GM21786 (cell line): ENCODE results near the gene USP47.

Source experiments
- ATAC-seq: cut with Tn5 transposase; IDR thresholded peaks from one replicate; pipeline ENCODE4 v1.9.1; 2021; ENCODE audit not compliant: unreplicated experiment

USP47 gene

GRCh38 chr11:11979488-11980117 is 137.8 kb downstream of the USP47 start:
- no peak for ATAC-seq

- no peak for ATAC-seq
Measured at GRCh38 chr11:11980200-11980599, 138.4 kb downstream of the USP47 start.

DNA sequence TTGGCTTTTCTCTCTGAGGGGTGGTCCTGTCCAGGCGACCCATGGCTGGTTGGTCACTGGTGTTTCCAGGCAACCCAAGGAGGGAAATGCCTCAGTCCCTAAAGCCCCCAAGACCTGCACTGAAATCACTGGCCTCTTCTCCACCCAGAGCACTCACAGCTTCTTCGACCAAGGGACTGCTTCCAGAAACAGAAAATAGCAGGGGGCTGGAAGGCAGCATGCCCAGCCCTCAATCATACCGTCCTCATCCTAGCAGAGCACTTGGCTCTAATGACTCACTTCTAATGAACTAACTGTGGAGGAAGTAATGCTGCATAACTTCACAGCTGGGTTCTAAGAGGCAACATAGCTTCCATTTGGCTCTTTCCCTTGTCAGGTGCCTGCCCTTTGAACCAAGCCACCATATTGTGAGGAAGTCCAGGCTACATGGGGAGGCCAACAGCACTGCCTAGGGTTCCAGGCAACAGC is 139.1 kb downstream of the USP47 start:
- no peak for ATAC-seq

DNA sequence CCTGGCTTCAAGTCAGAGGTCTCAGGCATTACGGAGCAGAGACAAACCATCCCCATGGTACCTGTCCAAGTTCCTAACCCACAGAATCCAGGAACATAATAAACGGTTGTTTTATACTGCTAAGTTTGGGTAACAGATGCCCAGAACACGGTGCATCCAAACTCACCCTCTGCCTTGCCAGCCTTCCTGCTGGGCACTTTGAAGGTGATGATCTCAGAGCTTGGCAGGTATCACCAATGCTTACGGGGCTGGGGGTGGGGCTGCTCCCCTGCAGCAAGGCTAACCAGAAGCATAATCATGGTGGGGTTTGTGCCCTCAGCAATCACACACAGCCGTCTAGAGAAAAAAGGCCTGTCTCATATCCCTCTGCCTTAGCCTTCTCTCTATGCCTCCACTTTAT is 139.6 kb downstream of the USP47 start:
- no peak for ATAC-seq

- no peak for ATAC-seq
Measured at GRCh38 chr11:11981840-11982239, 140.1 kb downstream of the USP47 start.

GRCh38 chr11:11982461-11982860 is 140.7 kb downstream of the USP47 start:
- ATAC-seq = no peak

GRCh38 chr11:11982975-11983374 is 141.2 kb downstream of the USP47 start:
- ATAC-seq = no peak

DNA sequence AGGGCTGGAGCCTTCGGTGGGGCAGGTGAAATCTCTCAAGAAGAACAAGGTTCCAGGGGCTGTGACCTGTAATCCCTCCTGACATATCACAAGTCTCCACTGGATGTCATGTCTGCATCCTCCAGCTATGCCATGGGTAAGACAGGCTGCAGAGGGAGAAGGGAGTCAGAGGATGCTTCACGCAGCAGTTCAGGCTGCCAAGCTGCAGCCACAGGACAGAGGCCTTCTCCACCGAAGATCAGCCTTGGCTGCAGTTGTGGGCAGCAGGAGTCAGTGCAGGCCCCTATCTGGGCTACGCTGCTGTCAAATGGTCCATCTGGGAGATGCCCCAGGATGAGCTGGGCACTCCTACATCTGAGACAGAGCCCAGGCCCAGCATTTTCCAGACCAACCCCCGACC is 141.7 kb downstream of the USP47 start:
- ATAC-seq = no peak

DNA sequence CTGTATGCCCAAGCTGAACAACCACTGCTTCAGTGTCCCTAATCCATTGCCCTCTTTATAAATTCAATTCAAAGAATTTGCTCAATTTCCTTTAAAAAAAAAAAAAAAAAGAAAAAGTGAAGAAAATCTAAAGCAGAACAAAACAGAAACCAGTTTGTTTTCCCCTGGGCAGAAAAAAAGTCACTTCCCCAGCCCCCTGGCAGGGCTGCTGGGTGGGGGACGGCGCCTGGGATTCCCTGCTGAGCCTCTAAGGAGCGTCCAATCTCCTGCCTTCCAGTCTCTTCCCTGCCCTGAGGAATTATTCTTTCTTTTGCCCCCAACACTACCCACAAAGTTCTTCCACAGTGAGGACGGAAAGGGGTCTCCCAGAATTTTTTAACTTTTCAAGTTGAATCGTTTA is 142.8 kb downstream of the USP47 start:
- no peak for ATAC-seq

DNA sequence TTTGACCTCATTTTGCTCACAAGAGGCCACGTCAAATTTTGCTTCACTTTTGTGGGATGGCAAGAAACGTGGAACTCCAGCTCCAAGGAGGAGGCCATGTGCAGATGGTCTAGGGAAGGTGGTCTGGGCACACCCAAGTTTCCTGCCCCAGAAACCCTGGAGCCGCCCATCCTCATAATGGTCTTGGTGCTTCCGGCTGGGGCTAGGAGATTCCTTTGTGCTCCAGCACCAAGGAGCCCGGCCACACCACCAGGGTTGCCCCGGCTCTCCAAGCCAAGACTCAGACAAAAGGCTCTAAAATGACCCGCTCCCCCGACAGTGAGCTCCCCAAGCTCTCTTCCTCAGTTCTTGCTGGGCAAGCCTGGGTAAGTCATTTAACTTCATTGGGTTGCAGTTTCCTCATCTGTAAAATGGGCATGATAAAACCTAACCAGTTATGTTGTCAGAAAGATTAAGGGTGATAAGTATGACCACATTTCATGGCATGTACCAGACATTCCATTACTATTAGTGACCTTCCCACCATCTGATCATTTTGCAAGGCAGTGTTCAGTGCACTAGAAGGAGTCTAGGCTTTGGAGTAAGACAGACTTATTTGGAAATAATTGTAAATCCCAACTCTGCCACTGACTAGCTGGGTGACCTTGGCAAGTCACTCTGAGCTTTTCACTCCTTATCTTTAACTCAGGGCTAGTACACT is 143.4 kb downstream of the USP47 start:
- ATAC-seq = no peak

GRCh38 chr11:11985954-11986949 is 144.5 kb downstream of the USP47 start:
- ATAC-seq = no peak

DNA sequence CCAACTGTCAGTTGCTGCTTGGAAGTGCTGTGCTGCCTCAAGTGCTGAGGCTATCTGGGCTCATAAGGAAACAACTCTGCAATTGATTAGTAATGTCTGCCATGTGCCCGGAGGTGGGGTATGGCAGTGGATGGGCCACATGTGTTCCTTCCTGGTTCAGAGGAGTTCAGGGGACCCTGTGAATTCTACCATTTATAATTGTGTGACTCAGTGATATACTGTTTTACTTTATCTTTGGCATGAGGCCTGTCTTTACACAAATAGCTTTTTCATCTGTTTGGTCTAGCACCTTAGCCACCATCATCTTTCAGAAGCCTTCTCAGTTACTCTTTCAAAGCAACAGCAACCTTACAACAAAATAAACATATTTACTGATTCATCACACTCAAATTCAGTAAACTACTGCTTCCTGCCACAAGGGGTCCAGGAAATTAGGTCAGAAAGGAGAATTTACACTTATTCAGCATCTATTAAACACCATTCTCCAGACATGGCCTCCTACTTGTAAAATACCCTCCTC is 145.8 kb downstream of the USP47 start:
- no peak for ATAC-seq

DNA sequence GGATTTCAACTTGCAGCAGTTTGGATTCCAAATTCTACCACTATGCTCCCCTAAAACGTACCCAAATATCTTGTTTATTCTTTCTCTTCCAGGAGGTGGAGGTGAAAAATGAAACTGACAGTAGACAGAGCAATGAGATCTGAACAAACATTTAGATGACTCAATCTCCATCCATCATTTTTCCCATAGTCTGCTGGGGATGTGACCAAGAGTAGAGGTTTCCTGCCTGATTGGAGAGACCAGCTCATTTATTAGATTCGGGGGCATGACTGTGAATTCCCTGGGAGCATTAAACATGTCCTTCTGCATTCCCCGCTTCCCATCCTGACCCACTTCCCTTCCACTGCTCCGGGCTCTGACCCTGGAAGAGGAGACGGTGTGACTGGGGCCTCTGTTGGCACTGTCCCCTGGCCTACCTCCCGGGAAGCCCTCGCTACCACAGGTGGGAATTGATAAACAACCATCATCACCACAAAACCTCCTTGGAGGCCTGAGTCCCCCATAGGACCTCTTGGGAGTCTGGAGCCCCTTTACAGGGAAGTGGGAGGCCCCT is 146.4 kb downstream of the USP47 start:
- ATAC-seq = no peak

GRCh38 chr11:11988681-11989261 is 147.0 kb downstream of the USP47 start:
- ATAC-seq = no peak

DNA sequence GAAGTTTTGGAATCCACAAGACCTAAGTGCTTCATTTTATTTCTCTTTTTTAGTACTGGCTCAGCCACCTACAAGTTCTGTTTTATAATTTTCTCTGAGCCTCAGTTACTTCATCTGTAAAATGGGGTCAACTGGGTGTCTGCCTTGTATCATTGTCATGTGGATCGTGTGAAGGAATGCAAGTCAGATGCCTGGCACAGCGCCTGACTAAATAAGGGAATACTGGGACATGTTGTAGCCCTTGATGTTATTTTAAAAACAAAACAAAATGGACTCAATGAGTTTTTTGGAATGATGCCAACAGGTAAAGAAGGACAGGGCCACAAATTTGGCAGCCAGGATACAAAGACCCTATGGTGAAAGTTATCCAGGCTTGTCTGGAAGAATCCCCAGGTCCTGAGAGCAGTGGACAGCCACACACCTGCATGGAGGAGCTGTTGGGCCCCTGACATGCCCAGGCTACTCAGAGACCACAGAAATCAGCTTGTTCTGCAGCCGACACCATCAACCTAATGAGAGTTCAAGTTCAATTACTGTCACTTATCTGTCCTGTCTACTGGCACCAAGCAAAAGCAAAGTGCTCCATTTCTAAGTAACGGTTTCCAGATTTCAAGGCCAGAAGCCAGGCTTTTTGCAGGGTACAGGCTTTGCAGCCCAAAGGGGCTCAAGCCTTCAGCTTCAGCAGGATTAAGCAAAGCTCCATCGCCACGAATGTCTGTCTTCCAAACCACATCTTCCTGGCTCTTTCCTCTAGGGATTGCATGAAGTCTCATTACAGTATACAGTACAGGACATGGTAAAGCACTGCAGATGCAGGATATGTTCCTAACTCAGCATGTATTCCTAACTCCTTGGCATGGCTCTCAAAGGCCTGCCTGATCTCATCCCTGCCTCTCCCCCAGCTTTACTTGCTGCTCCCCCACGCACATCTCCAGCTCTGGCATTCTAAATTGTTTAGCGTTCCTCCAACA is 148.3 kb downstream of the USP47 start:
- no peak for ATAC-seq

- no peak for ATAC-seq
Measured at GRCh38 chr11:11992257-11993212, 150.8 kb downstream of the USP47 start.

- ATAC-seq = no peak
Measured at GRCh38 chr11:11993839-11994238, 152.1 kb downstream of the USP47 start.

DNA sequence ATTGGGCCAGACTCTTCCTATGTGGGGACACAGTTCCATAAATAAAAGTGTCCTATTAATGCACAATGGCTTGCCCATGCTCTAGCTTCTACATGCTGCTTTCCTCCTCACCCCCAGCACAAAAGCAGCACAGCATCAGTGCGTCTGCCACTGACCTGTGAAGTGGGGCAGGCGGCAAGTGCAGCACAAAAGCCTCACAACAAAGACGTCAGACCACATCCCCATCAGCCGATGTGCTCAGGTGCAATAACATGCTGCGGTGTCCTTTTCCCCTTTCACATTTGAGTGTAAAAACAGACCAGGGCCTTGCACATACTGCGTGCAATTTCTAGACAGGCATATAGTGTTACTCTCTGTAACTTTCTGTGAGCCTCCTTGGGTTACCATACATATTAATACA is 153.8 kb downstream of the USP47 start:
- no peak for ATAC-seq
